Naive thymus-derived CD4-positive, alpha-beta T cell (primary cell): ENCODE measurements around the gene C4orf50. TPM values are rescaled to one million over a fixed set of nuclear protein-coding genes. Genes with fewer than 3 reads are reported as not detected.

ENCODE experiments used
- ATAC-seq: fragments of 150-1000 bp; cut with Tn5 transposase; 2 replicates; pipeline ENCODE4 v1.10.0; 2021; ENCODE audit warnings: mild to moderate bottlenecking, moderate library complexity
- CTCF ChIA-PET: fragments of 350-600 bp; sonication (Branson Sonifier 250); formaldehyde crosslinking; loops from one replicate; lab custom pipeline; 2021; ENCODE audit warnings: antibody characterized with exemption; lab: Charles Lee
- POLR2A ChIA-PET: fragments of 350-600 bp; sonication (Branson Sonifier 250); formaldehyde crosslinking; loops from one replicate; lab custom pipeline; 2021; ENCODE audit warnings: antibody characterized with exemption, inconsistent platforms; lab: Charles Lee
- DNase-seq, 9 donors: peaks; one replicate each; pipeline versions ENCODE4 v3.0.0 to v3.0.0-alpha.2; 2020 to 2022; ENCODE audit warnings: mixed read lengths in 1 of 9
- H3K27ac ChIP-seq: one replicate; pipeline ENCODE4 v1.7.0; 2013; ENCODE audit warnings: mild to moderate bottlenecking, low read depth, low read length, moderate library complexity
- H3K27me3 ChIP-seq, 2 donors: one replicate each; pipeline ENCODE4 v1.7.0; 2013; ENCODE audit warnings: low read length in 2 of 2, mild to moderate bottlenecking in 2 of 2, moderate library complexity in 2 of 2; ENCODE audit not compliant: control insufficient read depth in 2 of 2, insufficient read depth in 2 of 2
- H3K36me3 ChIP-seq, 3 experiments: 1 replicate in 2 of 3; 2 replicates in 1 of 3; pipeline ENCODE4 v1.7.0; 2013; ENCODE audit warnings: low read length in 3 of 3, mild to moderate bottlenecking in 3 of 3, moderate library complexity in 1 of 3; ENCODE audit not compliant: insufficient read depth in 3 of 3, control insufficient read depth in 2 of 3
- H3K4me1 ChIP-seq, 2 donors: one replicate each; pipeline ENCODE4 v1.7.0; 2013; ENCODE audit warnings: low read length in 2 of 2, mild to moderate bottlenecking in 2 of 2, moderate library complexity in 1 of 2; ENCODE audit not compliant: control insufficient read depth in 2 of 2, insufficient read depth in 2 of 2
- H3K4me3 ChIP-seq: 2 replicates; pipeline ENCODE4 v1.7.0; 2013; ENCODE audit warnings: mild to moderate bottlenecking, low read length
- H3K9me3 ChIP-seq, 3 experiments: 1 replicate in 2 of 3; 2 replicates in 1 of 3; pipeline ENCODE4 v1.7.0; 2013; ENCODE audit warnings: low read length in 3 of 3; ENCODE audit not compliant: control insufficient read depth in 2 of 3
- H3K27ac Mint-ChIP-seq, 9 donors: one replicate each; pipeline ENCODE4 v1.8.0; 2020 to 2022; ENCODE audit warnings: mixed read lengths in 9 of 9, mild to moderate bottlenecking in 8 of 9, moderate library complexity in 5 of 9, inconsistent platforms in 2 of 9
- H3K27me3 Mint-ChIP-seq, 5 donors: one replicate each; pipeline ENCODE4 v1.8.0; 2021 to 2022; ENCODE audit warnings: mixed read lengths in 5 of 5, mild to moderate bottlenecking in 1 of 5
- H3K36me3 Mint-ChIP-seq, 5 donors: one replicate each; pipeline ENCODE4 v1.8.0; 2020 to 2022; ENCODE audit warnings: mixed read lengths in 5 of 5, mild to moderate bottlenecking in 3 of 5, inconsistent platforms in 1 of 5
- H3K4me1 Mint-ChIP-seq, 7 donors: one replicate each; pipeline ENCODE4 v1.8.0; 2020 to 2022; ENCODE audit warnings: mixed read lengths in 7 of 7, mild to moderate bottlenecking in 3 of 7, inconsistent platforms in 1 of 7
- H3K4me3 Mint-ChIP-seq, 10 donors: one replicate each; pipeline ENCODE4 v1.8.0; 2020 to 2022; ENCODE audit warnings: mild to moderate bottlenecking in 10 of 10, mixed read lengths in 10 of 10, moderate library complexity in 6 of 10, inconsistent platforms in 2 of 10
- H3K9me3 Mint-ChIP-seq, 11 donors: one replicate each; pipeline ENCODE4 v1.8.0; 2020 to 2022; ENCODE audit warnings: mixed read lengths in 11 of 11, mild to moderate bottlenecking in 4 of 11, inconsistent platforms in 1 of 11, moderate library complexity in 1 of 11
- intact Hi-C, 2 donors: fragments of 100-400 bp; cut with micrococcal nuclease; formaldehyde crosslinking; loops; one replicate each; pipeline ENCODE4 v1.15.1; 2023
- polyA plus RNA-seq, 2 donors: library from polyadenylated mRNA; unstranded; fragments of 300-500 nt; fragmentation: Illumina TruSeq; gene quantifications; one replicate each; pipeline ENCODE4 v1.2.3, GENCODE V29; 2021
- total RNA-seq, 6 experiments: library from RNA in 5 of 6; stranded (reverse) in 5 of 6; gene quantifications; 1 replicate in 5 of 6; 2 replicates in 1 of 6; pipeline ENCODE4 v1.2.3 and lab custom pipeline; 2021 to 2026

The C4orf50 gene
- total and polyA plus RNA-seq, 7 experiments from 2014 or later, result 0.08 to 0.87 (median 0.54) TPM; not detected in 4

DNA sequence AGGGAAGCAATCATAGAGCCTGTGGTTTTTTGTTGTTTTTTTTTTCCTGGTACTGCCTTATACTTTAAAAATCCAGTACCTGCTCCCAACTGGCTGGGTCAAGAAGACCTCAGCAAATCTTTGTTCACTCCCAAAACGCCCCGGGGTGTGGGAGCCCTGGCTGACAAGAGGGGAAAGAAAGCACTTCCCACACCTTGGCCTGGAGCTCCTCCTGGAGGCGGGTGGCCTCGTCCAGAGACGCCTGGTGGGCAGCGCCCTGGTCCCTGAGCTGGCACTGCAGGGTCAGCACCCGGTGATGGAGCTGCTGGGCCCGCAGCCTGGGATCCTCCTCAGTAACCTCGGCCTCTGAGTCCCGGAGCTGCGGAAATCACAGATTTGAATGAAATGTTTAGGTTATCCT, 38.2 kb downstream of the C4orf50 start:
- ATAC-seq (no peak), DNase-seq (no peak)
- ChIA-PET POLR2A (no interaction called here), CTCF (no interaction called here)
- Mint-ChIP-seq H3K27ac (no peak overlapping the region), H3K4me1 (no peaks in the 10 kb centered on the region), H3K9me3 (peaks cover 0 to 25% (median 14%) of the 10 kb centered on the region in 11 donors), H3K36me3 (peaks cover 0 to 11% (median 0%) of the 10 kb centered on the region in 5 donors), H3K27me3 (peaks cover 16 to 38% (median 29%) of the 10 kb centered on the region in 5 donors), H3K4me3 (no peak overlapping the region)
- no peaks in the 10 kb centered on the region for H3K27me3 ChIP-seq
- H3K4me3 ChIP-seq, result no peak overlapping the region
- intact Hi-C loops, result loop anchor here in 1 of 2 donors (10.0 kb wide), 1 partner anchor 615 kb away; no protein-coding TSS in a partner anchor
- H3K36me3 ChIP-seq, result no peaks in the 10 kb centered on the region
- H3K9me3 ChIP-seq, result no peaks in the 10 kb centered on the region
- H3K4me1 ChIP-seq, result no peaks in the 10 kb centered on the region
- H3K27ac ChIP-seq, result no peak overlapping the region

- no peaks in the 10 kb centered on the region for H3K4me1 Mint-ChIP-seq
Measured at GRCh38 chr4:5976921-5977320, 41.3 kb downstream of the C4orf50 start.

GRCh38 chr4:5976431-5976830, 41.8 kb downstream of the C4orf50 start:
- Mint-ChIP-seq H3K27ac (no peak overlapping the region), H3K27me3 (peaks cover 7 to 21% (median 16%) of the 10 kb centered on the region in 5 donors), H3K4me1 (no peaks in the 10 kb centered on the region), H3K36me3 (no peaks in the 10 kb centered on the region), H3K9me3 (peaks cover 0 to 2% (median 0%) of the 10 kb centered on the region in 11 donors), H3K4me3 (no peak overlapping the region)
- DNase-seq, result no peak
- H3K27ac ChIP-seq, result no peak overlapping the region
- no peak overlapping the region for H3K4me3 ChIP-seq
- H3K36me3 ChIP-seq, result no peaks in the 10 kb centered on the region
- no peaks in the 10 kb centered on the region for H3K9me3 ChIP-seq
- H3K4me1 ChIP-seq, result no peaks in the 10 kb centered on the region
- intact Hi-C loops, result no loop called here
- no peaks in the 10 kb centered on the region for H3K27me3 ChIP-seq
- no peak for ATAC-seq
- POLR2A ChIA-PET, result no interaction called here
- CTCF ChIA-PET, result no interaction called here

More at GRCh38 chr4:5976921-5977320, 41.3 kb downstream of the C4orf50 start:
- H3K27me3 Mint-ChIP-seq, result peaks cover 7 to 24% (median 16%) of the 10 kb centered on the region in 5 donors
- H3K27ac ChIP-seq, result no peak overlapping the region
- CTCF ChIA-PET, result no interaction called here
- no peak overlapping the region for H3K4me3 Mint-ChIP-seq
- DNase-seq (no peak), ATAC-seq (no peak)
- no peaks in the 10 kb centered on the region for H3K27me3 ChIP-seq
- no peaks in the 10 kb centered on the region for H3K36me3 Mint-ChIP-seq
- no peak overlapping the region for H3K4me3 ChIP-seq
- POLR2A ChIA-PET, result no interaction called here
- no peaks in the 10 kb centered on the region for H3K4me1 ChIP-seq
- no peak overlapping the region for H3K27ac Mint-ChIP-seq
- H3K9me3 Mint-ChIP-seq, result peaks cover 0 to 2% (median 0%) of the 10 kb centered on the region in 11 donors
- intact Hi-C loops, result no loop called here
- H3K9me3 ChIP-seq, result no peaks in the 10 kb centered on the region
- no peaks in the 10 kb centered on the region for H3K36me3 ChIP-seq

GRCh38 chr4:5974321-5974720, 43.9 kb downstream of the C4orf50 start:
- Histone ChIP-seq H3K4me3 (no peak overlapping the region), H3K36me3 (no peaks in the 10 kb centered on the region), H3K9me3 (no peaks in the 10 kb centered on the region), H3K27me3 (no peaks in the 10 kb centered on the region), H3K27ac (no peak overlapping the region), H3K4me1 (no peaks in the 10 kb centered on the region)
- ATAC-seq (no peak), DNase-seq (no peak)
- H3K4me1 Mint-ChIP-seq, result no peaks in the 10 kb centered on the region
- H3K27ac Mint-ChIP-seq, result no peak overlapping the region
- H3K9me3 Mint-ChIP-seq, result peaks cover 0 to 2% (median 0%) of the 10 kb centered on the region in 11 donors
- peaks cover 0 to 32% (median 9%) of the 10 kb centered on the region in 5 donors for H3K27me3 Mint-ChIP-seq
- POLR2A ChIA-PET, result no interaction called here
- CTCF ChIA-PET, result no interaction called here
- no peak overlapping the region for H3K4me3 Mint-ChIP-seq
- intact Hi-C loops, result no loop called here
- H3K36me3 Mint-ChIP-seq, result no peaks in the 10 kb centered on the region

- no peak for DNase-seq
- Mint-ChIP-seq H3K9me3 (peaks cover 0 to 2% (median 0%) of the 10 kb centered on the region in 11 donors), H3K27me3 (peaks cover 0 to 32% (median 8%) of the 10 kb centered on the region in 5 donors), H3K4me3 (no peak overlapping the region), H3K4me1 (no peaks in the 10 kb centered on the region), H3K27ac (no peak overlapping the region), H3K36me3 (no peaks in the 10 kb centered on the region)
- no peak overlapping the region for H3K4me3 ChIP-seq
- intact Hi-C loops, result no loop called here
- ChIA-PET CTCF (no interaction called here), POLR2A (no interaction called here)
- no peaks in the 10 kb centered on the region for H3K36me3 ChIP-seq
- H3K27ac ChIP-seq, result no peak overlapping the region
- ATAC-seq, result no peak
- H3K9me3 ChIP-seq, result no peaks in the 10 kb centered on the region
- H3K27me3 ChIP-seq, result no peaks in the 10 kb centered on the region
- H3K4me1 ChIP-seq, result no peaks in the 10 kb centered on the region
Measured at GRCh38 chr4:5973486-5974220, 44.6 kb downstream of the C4orf50 start.

DNA sequence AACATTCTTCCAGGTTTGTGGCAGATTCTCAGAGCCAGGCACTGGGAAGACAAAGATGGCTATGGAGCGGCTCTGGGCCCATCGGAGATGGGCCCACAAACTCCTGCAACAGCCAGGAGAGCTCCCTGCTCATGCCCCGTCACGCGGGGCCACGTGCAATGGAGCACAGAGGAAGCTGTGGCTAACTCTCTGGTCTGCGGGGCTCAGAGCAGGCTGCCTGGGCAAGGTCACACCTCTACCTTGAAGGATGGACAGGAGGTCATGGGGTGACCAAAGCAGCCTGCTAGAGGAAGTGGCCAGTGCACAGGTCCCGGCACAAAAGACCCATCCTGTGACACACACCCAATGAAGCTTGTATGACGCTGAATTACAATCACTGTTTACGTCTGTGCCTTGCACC, 45.2 kb downstream of the C4orf50 start:
- POLR2A ChIA-PET, result no interaction called here

DNA sequence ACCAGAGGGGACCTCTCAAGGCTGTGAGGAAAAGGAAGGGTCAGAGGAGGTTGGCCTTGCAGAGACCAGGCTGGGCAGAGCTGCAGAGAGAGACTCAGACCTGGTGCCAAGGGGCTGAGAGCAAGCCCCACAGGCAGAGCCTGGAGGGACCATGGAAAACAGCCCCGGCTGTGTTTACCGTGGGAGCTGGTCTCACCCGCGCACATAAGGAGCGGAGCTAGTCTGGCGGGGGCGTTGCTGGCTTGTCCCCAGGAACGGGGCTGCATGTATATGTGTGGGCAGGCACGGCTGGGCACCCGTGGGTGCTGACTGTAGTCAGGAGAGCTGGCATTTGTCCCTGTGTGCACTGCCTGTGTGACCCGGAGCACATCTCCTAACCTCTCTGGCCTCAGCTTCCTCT, 45.7 kb downstream of the C4orf50 start:
- CTCF ChIA-PET, result no interaction called here
- H3K4me3 ChIP-seq, result no peak overlapping the region

More for the DNA sequence above, 45.2 kb downstream of the C4orf50 start:
- H3K4me1 ChIP-seq, result no peaks in the 10 kb centered on the region
- H3K9me3 ChIP-seq, result no peaks in the 10 kb centered on the region
- H3K9me3 Mint-ChIP-seq, result peaks cover 0 to 2% (median 0%) of the 10 kb centered on the region in 11 donors
- no peak for DNase-seq
- peaks cover 0 to 32% (median 5%) of the 10 kb centered on the region in 5 donors for H3K27me3 Mint-ChIP-seq
- H3K4me1 Mint-ChIP-seq, result no peaks in the 10 kb centered on the region
- no peak overlapping the region for H3K4me3 Mint-ChIP-seq
- H3K27me3 ChIP-seq, result no peaks in the 10 kb centered on the region
- no peaks in the 10 kb centered on the region for H3K36me3 ChIP-seq
- intact Hi-C loops, result no loop called here
- H3K4me3 ChIP-seq, result no peak overlapping the region
- ATAC-seq, result no peak
- no peak overlapping the region for H3K27ac Mint-ChIP-seq
- no peak overlapping the region for H3K27ac ChIP-seq
- H3K36me3 Mint-ChIP-seq, result no peaks in the 10 kb centered on the region
- CTCF ChIA-PET, result no interaction called here

More for the DNA sequence above, 45.7 kb downstream of the C4orf50 start:
- peaks cover 0 to 2% (median 0%) of the 10 kb centered on the region in 11 donors for H3K9me3 Mint-ChIP-seq
- H3K9me3 ChIP-seq, result no peaks in the 10 kb centered on the region
- H3K36me3 ChIP-seq, result no peaks in the 10 kb centered on the region
- no peak overlapping the region for H3K27ac ChIP-seq
- H3K36me3 Mint-ChIP-seq, result no peaks in the 10 kb centered on the region
- no peak overlapping the region for H3K27ac Mint-ChIP-seq
- DNase-seq (no peak), ATAC-seq (no peak)
- H3K4me1 Mint-ChIP-seq, result no peaks in the 10 kb centered on the region
- peaks cover 0 to 31% (median under 1%) of the 10 kb centered on the region in 5 donors for H3K27me3 Mint-ChIP-seq
- H3K4me3 Mint-ChIP-seq, result no peak overlapping the region
- POLR2A ChIA-PET, result no interaction called here
- no peaks in the 10 kb centered on the region for H3K4me1 ChIP-seq
- H3K27me3 ChIP-seq, result no peaks in the 10 kb centered on the region
- intact Hi-C loops, result no loop called here
